Common myeloid progenitor, CD34-positive (primary cell): ENCODE data around the gene ABHD1.

Experiments used
- CTCF ChIA-PET: fragments of 350-600 bp; sonication (Branson Sonifier 250); formaldehyde crosslinking; loops from one replicate; lab custom pipeline; 2021; ENCODE audit warnings: antibody characterized with exemption; lab: Charles Lee
- POLR2A ChIA-PET: fragments of 350-600 bp; sonication (Branson Sonifier 250); formaldehyde crosslinking; loops from one replicate; lab custom pipeline; 2021; ENCODE audit warnings: antibody characterized with exemption; lab: Charles Lee
- DNase-seq, 3 donors: peaks; one replicate each; pipeline versions ENCODE4 v3.0.0 to v3.0.0-alpha.2; 2013
- H3K27ac ChIP-seq, 2 experiments: 1 replicate in 1 of 2; 2 replicates in 1 of 2; pipeline ENCODE4 v1.7.0; 2013; ENCODE audit warnings: inconsistent platforms in 2 of 2, low read length in 2 of 2, mild to moderate bottlenecking in 2 of 2, low read depth in 1 of 2, moderate library complexity in 1 of 2; ENCODE audit not compliant: severe bottlenecking in 2 of 2, insufficient read depth in 1 of 2, poor library complexity in 1 of 2
- H3K27me3 ChIP-seq, 5 experiments: replicated peaks in 2 of 5; 1 replicate in 3 of 5; 2 replicates in 2 of 5; pipeline versions ENCODE4 v1.6.1 to v1.7.0; 2013; ENCODE audit warnings: low read length in 4 of 5, mild to moderate bottlenecking in 2 of 5, moderate library complexity in 2 of 5, inconsistent platforms in 1 of 5; ENCODE audit not compliant: insufficient read depth in 5 of 5, control insufficient read depth in 4 of 5
- H3K36me3 ChIP-seq, 4 experiments: 1 replicate in 2 of 4; 2 replicates in 2 of 4; pipeline versions ENCODE4 v1.6.1 to v1.7.0; 2013; ENCODE audit warnings: low read length in 3 of 4, control low read depth in 1 of 4, mild to moderate bottlenecking in 1 of 4; ENCODE audit not compliant: control insufficient read depth in 4 of 4, insufficient read depth in 4 of 4
- H3K4me1 ChIP-seq, 4 experiments: 1 replicate in 3 of 4; 2 replicates in 1 of 4; pipeline versions ENCODE4 v1.6.1 to v1.7.1; 2013; ENCODE audit warnings: low read length in 3 of 4, mild to moderate bottlenecking in 3 of 4, control low read depth in 1 of 4, inconsistent platforms in 1 of 4, moderate library complexity in 1 of 4; ENCODE audit not compliant: control insufficient read depth in 4 of 4, insufficient read depth in 4 of 4; ENCODE audit errors: control extremely low read depth in 1 of 4
- H3K4me3 ChIP-seq, 7 experiments: 1 replicate in 4 of 7; 2 replicates in 3 of 7; pipeline versions ENCODE4 v1.5.1 to v1.7.0; 2013; ENCODE audit warnings: mild to moderate bottlenecking in 7 of 7, low read length in 6 of 7, moderate library complexity in 6 of 7, inconsistent platforms in 2 of 7, low read depth in 2 of 7, control low read depth in 1 of 7; ENCODE audit not compliant: insufficient read depth in 4 of 7, control insufficient read depth in 1 of 7; ENCODE audit errors: extremely low read depth in 1 of 7
- H3K9me3 ChIP-seq, 5 experiments: 1 replicate in 4 of 5; 2 replicates in 1 of 5; pipeline versions ENCODE4 v1.6.1 to v1.7.1; 2013; ENCODE audit warnings: low read length in 4 of 5, mild to moderate bottlenecking in 2 of 5, inconsistent platforms in 1 of 5, low read depth in 1 of 5, moderate library complexity in 1 of 5; ENCODE audit not compliant: control insufficient read depth in 4 of 5, insufficient read depth in 2 of 5; ENCODE audit errors: control extremely low read depth in 1 of 5
- WGBS: methylation state at CpG from one replicate; pipeline ENCODE4 v1.1.5; 2013; ENCODE audit not compliant: insufficient coverage; 5-methylcytosine and 5-hydroxymethylcytosine counted together

ABHD1 gene

GRCh38 chr2:27159271-27159670 is 35.7 kb downstream of the ABHD1 start:
- WGBS = 93% methylated on average over 5 of the region's 6 CpGs
- Histone ChIP-seq H3K4me3 (no peak overlapping the region), H3K4me1 (no peaks in the 10 kb centered on the region), H3K9me3 (no peaks in the 10 kb centered on the region), H3K36me3 (no peaks in the 10 kb centered on the region), H3K27me3 (no peaks in the 10 kb centered on the region), H3K27ac (no peak overlapping the region)
- ChIA-PET POLR2A (no interaction called here), CTCF (interaction anchor here (1.3 to 2.6 kb wide), 4 partner anchors 8 to 20 kb away, joined by 3 to 11 read pairs (median 5); no protein-coding TSS in a partner anchor)
- no peak for DNase-seq

- CTCF ChIA-PET = interaction anchor here (1.3 to 2.4 kb wide), 3 partner anchors 9 to 19 kb away, joined by 3 to 7 read pairs (median 5); no protein-coding TSS in a partner anchor
- WGBS = 100% methylated on average over 5 of the region's 9 CpGs
- POLR2A ChIA-PET = no interaction called here
Measured at GRCh38 chr2:27160191-27160590, 36.6 kb downstream of the ABHD1 start.

DNA sequence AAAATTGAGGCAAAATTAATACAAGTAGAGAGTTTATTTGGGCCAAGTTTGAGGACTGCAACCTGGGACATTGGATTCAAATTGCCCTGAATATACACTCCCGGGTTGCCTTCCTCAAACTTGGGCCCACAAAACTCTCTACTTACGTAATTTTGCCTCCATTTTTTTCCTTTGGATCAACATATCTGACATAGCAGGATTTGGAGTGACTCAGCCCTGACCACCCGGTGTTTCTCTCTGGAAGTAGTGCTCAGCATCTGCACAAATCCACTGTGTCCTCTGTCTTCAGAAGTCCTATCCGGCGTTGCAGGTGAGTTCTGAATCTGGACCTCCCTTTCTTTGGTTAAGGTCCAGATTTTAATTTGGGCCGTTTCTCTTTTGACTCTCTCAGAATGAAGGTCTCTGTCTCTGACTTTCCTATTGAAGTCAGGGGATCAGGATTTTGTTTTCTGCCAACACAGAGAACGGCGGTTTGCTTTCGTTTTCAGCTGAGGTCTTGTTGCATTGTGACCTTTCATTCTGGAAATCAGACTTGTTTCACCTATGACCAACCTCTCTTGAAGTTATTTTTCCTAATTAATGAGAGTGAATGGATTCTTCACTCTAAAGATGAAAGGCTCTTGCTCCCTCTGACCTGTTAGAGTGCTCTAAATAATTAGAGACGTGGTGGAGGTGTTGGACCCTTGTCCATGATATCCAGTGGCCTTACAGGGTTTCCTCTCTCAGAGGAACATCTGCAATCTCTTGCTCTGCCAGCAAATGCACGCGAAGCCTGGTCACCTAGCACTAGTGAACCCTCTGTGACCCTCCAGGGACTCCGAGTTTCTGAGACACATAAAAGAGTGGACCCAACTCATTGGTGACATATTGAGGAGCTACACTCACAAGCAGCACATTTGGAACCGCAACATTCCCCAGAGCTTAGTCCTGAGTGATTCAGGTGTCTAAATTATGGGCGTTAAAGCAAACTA is 38.8 kb downstream of the ABHD1 start:
- H3K27ac ChIP-seq = no peak overlapping the region
- ChIA-PET CTCF (interaction anchor here (0.8 to 1.4 kb wide), 4 partner anchors 8 to 38 kb away, joined by 3 to 7 read pairs (median 4); no protein-coding TSS in a partner anchor), POLR2A (no interaction called here)
- no peaks in the 10 kb centered on the region for H3K4me1 ChIP-seq
- 92% methylated on average over 14 of the region's 15 CpGs for WGBS
- H3K27me3 ChIP-seq = no peaks in the 10 kb centered on the region
- DNase-seq = no peak
- H3K4me3 ChIP-seq = no peak overlapping the region
- no peaks in the 10 kb centered on the region for H3K36me3 ChIP-seq
- no peaks in the 10 kb centered on the region for H3K9me3 ChIP-seq

More at GRCh38 chr2:27160191-27160590, 36.6 kb downstream of the ABHD1 start:
- Histone ChIP-seq H3K4me3 (no peak overlapping the region), H3K27me3 (no peaks in the 10 kb centered on the region), H3K9me3 (no peaks in the 10 kb centered on the region), H3K4me1 (no peaks in the 10 kb centered on the region), H3K27ac (no peak overlapping the region), H3K36me3 (no peaks in the 10 kb centered on the region)
- DNase-seq = no peak

- Histone ChIP-seq H3K27me3 (no peaks in the 10 kb centered on the region), H3K36me3 (no peaks in the 10 kb centered on the region), H3K9me3 (no peaks in the 10 kb centered on the region), H3K4me1 (peaks cover 0 to 3% (median 1%) of the 10 kb centered on the region in 4 experiments), H3K4me3 (no peak overlapping the region), H3K27ac (no peak overlapping the region)
- ChIA-PET CTCF (interaction anchor here (0.8 to 2.9 kb wide), 6 partner anchors 10 to 69 kb away, joined by 3 to 8 read pairs (median 4); no protein-coding TSS in a partner anchor), POLR2A (no interaction called here)
- 98% methylated on average over 7 of the region's 8 CpGs for WGBS
- no peak for DNase-seq
Measured at GRCh38 chr2:27164960-27165763, 41.5 kb downstream of the ABHD1 start.

- ChIA-PET POLR2A (no interaction called here), CTCF (interaction anchor here (0.6 to 3.5 kb wide), 19 partner anchors 9 to 208 kb away, joined by 3 to 21 read pairs (median 4); partner anchors contain the start of genes ABHD1, CGREF1 and PREB)
- WGBS = 93% methylated on average over 2 of the region's 6 CpGs
- Histone ChIP-seq H3K4me3 (no peak overlapping the region), H3K9me3 (no peaks in the 10 kb centered on the region), H3K36me3 (no peaks in the 10 kb centered on the region), H3K4me1 (peaks cover 0 to 6% (median 2%) of the 10 kb centered on the region in 4 experiments), H3K27me3 (peaks cover 0 to 9% (median 0%) of the 10 kb centered on the region in 5 experiments), H3K27ac (no peak overlapping the region)
- peak in 2 of 3 donors; percentile 49 to 61 for DNase-seq
Measured at GRCh38 chr2:27170581-27171337, 47.1 kb downstream of the ABHD1 start.

- H3K4me3 ChIP-seq = no peak overlapping the region
- ChIA-PET POLR2A (no interaction called here), CTCF (interaction anchor here (0.7 to 3.5 kb wide), 8 partner anchors 10 to 207 kb away, joined by 3 to 21 read pairs (median 4); partner anchors contain the start of gene PREB)
- no peak for DNase-seq
- H3K27me3 ChIP-seq = peaks cover 0 to 9% (median 0%) of the 10 kb centered on the region in 5 experiments
- H3K36me3 ChIP-seq = no peaks in the 10 kb centered on the region
- H3K27ac ChIP-seq = no peak overlapping the region
- 89% methylated on average over 8 of the region's 8 CpGs for WGBS
- no peaks in the 10 kb centered on the region for H3K9me3 ChIP-seq
- peaks cover 0 to 6% (median 2%) of the 10 kb centered on the region in 4 experiments for H3K4me1 ChIP-seq
Measured at GRCh38 chr2:27171351-27171848, 47.8 kb downstream of the ABHD1 start.
